Stimulated activated effector memory CD8-positive, alpha-beta T cell treated with anti-CD3 and anti-CD28 coated beads, Interleukin-12 subunit alpha, Interleukin-12 subunit beta, amount 100 ng/mL, for 72 hours (primary cell): ENCODE results near the gene TRNAU1AP.

ENCODE experiments used
- ATAC-seq: fragments of 150-1000 bp; cut with Tn5 transposase; 2 replicates; pipeline ENCODE4 v1.10.0; 2021
- DNase-seq, 2 donors: peaks; one replicate each; pipeline ENCODE4 v3.0.0; 2021 to 2022; ENCODE audit warnings: low spot score in 2 of 2
- H3K27ac Mint-ChIP-seq: one replicate; pipeline ENCODE4 v1.8.0; 2022; ENCODE audit warnings: mild to moderate bottlenecking, mixed read lengths
- H3K36me3 Mint-ChIP-seq: one replicate; pipeline ENCODE4 v1.8.0; 2022; ENCODE audit warnings: mild to moderate bottlenecking, mixed read lengths
- H3K4me1 Mint-ChIP-seq: one replicate; pipeline ENCODE4 v1.8.0; 2022; ENCODE audit warnings: mixed read lengths
- H3K4me3 Mint-ChIP-seq: one replicate; pipeline ENCODE4 v1.8.0; 2022; ENCODE audit warnings: mild to moderate bottlenecking, mixed read lengths
- H3K9me3 Mint-ChIP-seq: one replicate; pipeline ENCODE4 v1.8.0; 2022; ENCODE audit warnings: mixed read lengths

Gene TRNAU1AP

DNA sequence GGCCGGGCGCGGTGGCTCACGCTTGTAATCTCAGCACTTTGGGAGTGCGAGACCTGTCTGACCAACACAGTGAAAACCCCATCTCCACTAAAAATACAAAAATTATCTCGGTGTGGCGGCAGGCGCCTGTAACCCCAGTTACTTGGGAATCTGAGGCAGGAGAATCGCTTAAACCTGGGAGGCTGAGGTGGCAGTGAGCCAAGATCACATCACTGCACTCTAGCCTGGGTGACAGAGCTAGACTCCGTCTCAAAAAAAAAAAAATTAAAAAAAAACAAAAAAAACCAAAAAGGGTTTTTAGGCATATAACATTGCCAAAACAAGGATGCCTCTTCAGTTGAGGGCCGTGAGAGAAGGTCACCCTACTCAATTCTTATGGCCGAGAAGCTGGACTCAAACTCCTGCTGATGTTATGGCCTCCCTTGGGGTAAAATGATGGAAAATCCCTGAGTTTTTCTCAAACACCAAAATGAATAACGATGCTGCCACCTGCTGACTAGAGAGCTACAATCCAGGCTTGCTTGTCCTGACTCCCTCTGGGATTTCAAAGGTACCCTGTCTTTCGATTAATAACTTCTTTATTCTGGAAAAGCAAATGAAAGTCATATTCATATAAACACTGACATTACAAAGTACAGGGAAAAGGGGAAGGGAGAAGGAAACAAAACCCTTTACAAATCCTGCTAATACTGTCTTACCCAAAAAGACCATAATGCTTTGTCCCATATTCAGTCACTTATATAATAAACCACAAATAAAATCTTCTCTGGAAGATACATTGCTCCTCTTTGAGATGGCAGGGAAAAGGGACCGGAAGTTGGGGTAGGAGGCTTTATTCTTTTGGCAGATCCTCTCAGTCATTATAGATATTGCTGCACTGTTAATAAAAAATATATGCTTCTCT, 49.9 kb downstream of the TRNAU1AP start:
- Mint-ChIP-seq H3K27ac (no peak overlapping the region), H3K9me3 (no peaks in the 10 kb centered on the region)
- no peak for ATAC-seq

DNA sequence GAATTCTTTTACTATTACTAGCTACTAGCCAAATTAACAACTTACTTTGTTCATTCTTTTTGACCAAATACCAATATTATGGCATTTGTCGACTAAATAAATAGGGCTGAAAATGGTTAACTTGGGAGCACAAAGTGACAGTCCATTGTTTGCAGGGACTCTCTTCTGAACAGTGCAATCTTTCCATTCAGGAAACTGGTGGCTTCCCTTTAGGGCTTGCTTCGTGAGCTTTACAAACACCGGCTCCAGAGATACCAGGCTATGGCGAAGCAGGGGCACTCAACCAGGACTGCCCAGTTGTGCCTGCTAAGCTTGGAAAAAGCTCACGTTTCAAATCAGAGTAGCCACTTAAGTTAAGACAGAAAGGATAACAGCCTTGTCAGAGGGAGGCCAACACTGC, 51.5 kb downstream of the TRNAU1AP start:
- Mint-ChIP-seq H3K4me1 (peaks cover 10% of the 10 kb centered on the region), H3K36me3 (peaks cover 77% of the 10 kb centered on the region), H3K4me3 (no peak overlapping the region), H3K9me3 (no peaks in the 10 kb centered on the region), H3K27ac (no peak overlapping the region)
- no peak for DNase-seq
- no peak for ATAC-seq

More for the DNA sequence above, 49.9 kb downstream of the TRNAU1AP start:
- peaks cover 60% of the 10 kb centered on the region for H3K36me3 Mint-ChIP-seq
- peaks cover 10% of the 10 kb centered on the region for H3K4me1 Mint-ChIP-seq
- H3K4me3 Mint-ChIP-seq, result no peak overlapping the region
- DNase-seq, result no peak

DNA sequence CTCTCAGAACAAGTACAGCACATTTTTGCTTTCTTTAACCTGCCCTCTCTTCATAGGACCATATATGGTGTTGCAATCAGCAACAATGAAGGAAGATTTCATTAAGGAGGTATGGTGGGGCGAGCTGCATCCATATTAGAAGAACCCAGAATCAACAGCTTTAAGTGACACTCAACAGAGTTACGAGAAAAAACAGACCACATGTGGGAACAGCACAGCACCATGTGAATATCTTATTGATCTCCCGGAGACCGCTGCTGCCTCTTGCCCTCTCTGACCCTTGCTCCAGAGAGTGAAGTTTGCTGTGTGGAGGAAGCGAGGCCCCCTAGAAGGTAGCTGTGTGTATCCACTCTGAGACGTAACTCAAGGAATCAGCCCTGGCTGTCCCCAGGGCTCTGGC, 52.1 kb downstream of the TRNAU1AP start:
- no peak overlapping the region for H3K4me3 Mint-ChIP-seq
- peaks cover 82% of the 10 kb centered on the region for H3K36me3 Mint-ChIP-seq
- no peak for DNase-seq
- no peak overlapping the region for H3K27ac Mint-ChIP-seq
- H3K9me3 Mint-ChIP-seq, result no peaks in the 10 kb centered on the region
- peaks cover 10% of the 10 kb centered on the region for H3K4me1 Mint-ChIP-seq
- ATAC-seq, result no peak

DNA sequence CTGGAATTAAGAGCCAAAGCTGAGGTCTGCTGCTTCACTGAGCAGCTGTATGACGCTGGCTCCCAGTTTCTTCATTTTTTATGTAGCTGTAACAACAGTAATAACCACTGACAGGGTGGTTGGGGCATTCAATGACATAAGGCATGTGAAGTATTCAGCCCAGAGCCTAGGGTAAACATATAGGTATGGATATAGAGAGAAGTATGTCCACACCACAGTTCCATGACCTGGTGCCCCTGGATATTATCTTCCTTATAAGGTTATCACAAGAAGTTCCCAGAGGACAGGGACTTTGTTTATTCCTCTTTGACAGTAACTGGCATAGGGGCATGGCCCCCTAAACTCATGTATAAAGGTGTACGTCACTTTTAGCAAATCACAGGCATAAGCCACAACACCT, 53.9 kb downstream of the TRNAU1AP start:
- peaks cover 5% of the 10 kb centered on the region for H3K4me1 Mint-ChIP-seq
- peaks cover 88% of the 10 kb centered on the region for H3K36me3 Mint-ChIP-seq
- no peak overlapping the region for H3K4me3 Mint-ChIP-seq
- DNase-seq, result no peak
- H3K27ac Mint-ChIP-seq, result no peak overlapping the region
- H3K9me3 Mint-ChIP-seq, result no peaks in the 10 kb centered on the region
- no peak for ATAC-seq

DNA sequence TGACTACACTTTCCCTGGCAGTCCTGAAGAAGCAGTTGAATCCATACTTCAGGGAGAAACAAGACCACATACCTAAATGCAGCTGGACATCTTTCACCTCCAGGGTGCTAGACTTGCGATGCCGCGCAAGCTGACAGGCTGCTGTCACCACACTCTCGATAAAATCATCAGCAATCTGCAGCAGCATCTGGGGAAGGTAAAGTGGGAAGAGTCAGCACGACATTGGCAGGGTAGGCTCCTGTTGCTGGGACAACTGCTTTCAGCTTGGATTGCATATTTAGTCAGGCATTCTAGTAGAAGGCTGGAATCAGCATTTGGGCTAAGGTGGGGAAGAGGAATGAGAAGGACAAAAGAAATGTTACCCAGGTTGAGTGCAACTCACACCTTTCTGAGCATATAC, 60.3 kb downstream of the TRNAU1AP start:
- no peak for ATAC-seq
- Mint-ChIP-seq H3K36me3 (peaks cover 93% of the 10 kb centered on the region), H3K4me3 (no peak overlapping the region), H3K9me3 (no peaks in the 10 kb centered on the region), H3K4me1 (no peaks in the 10 kb centered on the region), H3K27ac (no peak overlapping the region)
- DNase-seq, result no peak
